ENCODE measurements around the gene ZNF17. TPM values are rescaled to one million over a fixed set of nuclear protein-coding genes. Genes with fewer than 3 reads are reported as not detected.
A peak's percentile ranks its signal among the peaks of the same experiment; 100 is the strongest.

ZNF17 gene
- total RNA-seq, 1 experiment from 2014 or later = 10.5 TPM

- no peak for TF ChIP-seq CTCF (conservative IDR thresholded peaks at IDR 0.05)
- no peak for TF ChIP-seq EZH2 (IDR thresholded peaks at IDR 0.05; ENCODE audit: low read depth)
- H4K20me1 ChIP-seq (ENCODE audit: insufficient read depth) = no peaks in the 10 kb centered on the region
- peaks cover 16% of the 10 kb centered on the region for H3K4me1 ChIP-seq (replicated peaks; ENCODE audit: insufficient read depth)
- H3F3A ChIP-seq (ENCODE audit: insufficient read depth, low read depth) = peaks cover 3% of the 10 kb centered on the region; the same call in 1 of the 2 replicates
- no peak overlapping the region for H3K27ac ChIP-seq
- intact Hi-C loops (cut with micrococcal nuclease; ENCODE audit: unreplicated experiment) = no loop called here
- no peak for DNase-seq
- peak overlapping the region; percentile 81 for H3K4me3 ChIP-seq
- H3K27me3 ChIP-seq (ENCODE audit: insufficient read depth, low read depth) = no peaks in the 10 kb centered on the region
- H3K79me2 ChIP-seq (ENCODE audit: low read depth) = peaks cover 52% of the 10 kb centered on the region
- ChIA-PET CTCF (no interaction called here), POLR2A (ENCODE audit: unreplicated experiment) (interaction anchor here (0.6 kb wide), 1 partner anchor 47 kb away, joined by 5 read pairs; the partner anchor contains the start of gene ZNF548)
- H3K4me2 ChIP-seq = peak overlapping the region; percentile 75
- H2AFZ ChIP-seq = no peak overlapping the region
- BruUV-seq (replicated peaks) = no TSS peak
- H3K9me3 ChIP-seq (ENCODE audit: insufficient read depth, low read depth) = peaks cover 3% of the 10 kb centered on the region; the same call in 1 of the 2 replicates
- H3K36me3 ChIP-seq (ENCODE audit: low read depth) = peaks cover 14% of the 10 kb centered on the region
- no peaks in the 10 kb centered on the region for H3K9me2 ChIP-seq (ENCODE audit: insufficient read depth)
Measured at GRCh38 chr19:57436417-57436816, 25.5 kb downstream of the ZNF17 start.

DNA sequence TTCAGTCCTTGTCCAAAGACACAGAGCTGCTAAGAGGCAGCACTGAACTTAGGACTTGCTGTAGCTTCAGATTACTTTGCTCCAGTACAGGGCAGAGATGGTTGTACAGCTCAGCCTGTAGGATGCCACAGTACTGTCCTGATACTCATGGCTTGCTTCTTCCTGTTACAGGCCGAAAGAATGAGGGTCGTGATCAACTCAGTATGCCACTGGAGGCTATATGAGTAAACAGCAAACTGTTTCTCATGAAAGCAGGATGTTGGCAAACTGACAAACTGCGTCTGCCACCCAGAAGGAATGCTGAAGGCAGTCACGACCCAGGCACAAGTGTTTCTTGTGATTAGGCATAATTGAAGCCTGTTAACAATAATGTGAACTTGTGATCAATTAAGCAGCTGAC is 27.0 kb downstream of the ZNF17 start:
- Histone ChIP-seq H3K4me2 (no peak overlapping the region), H3K9me2 (ENCODE audit: insufficient read depth) (no peaks in the 10 kb centered on the region), H3K36me3 (ENCODE audit: low read depth) (peaks cover 22% of the 10 kb centered on the region), H3K9me3 (ENCODE audit: insufficient read depth, low read depth) (peaks cover 6% of the 10 kb centered on the region), H3K4me1 (replicated peaks; ENCODE audit: insufficient read depth) (peaks cover 16% of the 10 kb centered on the region), H3K27me3 (ENCODE audit: insufficient read depth, low read depth) (no peaks in the 10 kb centered on the region), H3K27ac (no peak overlapping the region), H2AFZ (no peak overlapping the region), H3K79me2 (ENCODE audit: low read depth) (peaks cover 62% of the 10 kb centered on the region), H3K4me3 (no peak overlapping the region), H4K20me1 (ENCODE audit: insufficient read depth) (no peaks in the 10 kb centered on the region), H3F3A (ENCODE audit: insufficient read depth, low read depth) (peaks cover 3% of the 10 kb centered on the region; the same call in 1 of the 2 replicates)
- intact Hi-C loops (cut with micrococcal nuclease; ENCODE audit: unreplicated experiment) = no loop called here
- DNase-seq = no peak
- TF ChIP-seq CTCF (conservative IDR thresholded peaks at IDR 0.05) (no peak), EZH2 (IDR thresholded peaks at IDR 0.05; ENCODE audit: low read depth) (no peak)
- no TSS peak for BruUV-seq (replicated peaks)
- ChIA-PET POLR2A (ENCODE audit: unreplicated experiment) (no interaction called here), CTCF (no interaction called here)

DNA sequence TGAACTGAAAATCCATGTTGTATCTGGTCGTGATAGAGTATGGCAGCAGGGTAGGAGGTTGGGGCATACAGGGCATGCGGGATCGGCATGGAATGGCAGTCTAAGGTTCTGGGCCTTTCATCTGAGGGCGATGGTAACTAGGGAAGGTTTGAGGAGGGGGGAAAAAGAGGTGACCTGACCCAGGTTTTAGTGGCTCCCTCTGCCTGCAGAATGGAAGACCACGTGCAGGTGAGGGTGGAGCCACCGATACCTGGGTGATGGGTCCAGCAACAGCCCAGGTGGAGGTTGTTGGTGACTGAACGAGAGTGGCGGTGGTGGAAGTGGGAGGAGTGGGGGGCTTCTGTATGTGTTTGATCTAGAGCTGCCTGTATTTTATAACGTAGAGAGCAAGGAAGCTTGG is 28.0 kb downstream of the ZNF17 start:
- H3K4me1 ChIP-seq (replicated peaks; ENCODE audit: insufficient read depth) = peaks cover 16% of the 10 kb centered on the region
- no peak overlapping the region for H3K4me2 ChIP-seq
- peaks cover 32% of the 10 kb centered on the region for H3K36me3 ChIP-seq (ENCODE audit: low read depth)
- H3K4me3 ChIP-seq = no peak overlapping the region
- no peaks in the 10 kb centered on the region for H3K27me3 ChIP-seq (ENCODE audit: insufficient read depth, low read depth)
- H2AFZ ChIP-seq = no peak overlapping the region
- peaks cover 3% of the 10 kb centered on the region; the same call in 1 of the 2 replicates for H3F3A ChIP-seq (ENCODE audit: insufficient read depth, low read depth)
- BruUV-seq (replicated peaks) = no TSS peak
- intact Hi-C loops (cut with micrococcal nuclease; ENCODE audit: unreplicated experiment) = no loop called here
- H3K9me3 ChIP-seq (ENCODE audit: insufficient read depth, low read depth) = peaks cover 12% of the 10 kb centered on the region
- TF ChIP-seq CTCF (conservative IDR thresholded peaks at IDR 0.05) = no peak
- no peak for TF ChIP-seq EZH2 (IDR thresholded peaks at IDR 0.05; ENCODE audit: low read depth)
- no peaks in the 10 kb centered on the region for H3K9me2 ChIP-seq (ENCODE audit: insufficient read depth)
- H3K27ac ChIP-seq = no peak overlapping the region
- H3K79me2 ChIP-seq (ENCODE audit: low read depth) = peaks cover 62% of the 10 kb centered on the region
- H4K20me1 ChIP-seq (ENCODE audit: insufficient read depth) = no peaks in the 10 kb centered on the region
- CTCF ChIA-PET = no interaction called here
- DNase-seq = no peak
- POLR2A ChIA-PET (ENCODE audit: unreplicated experiment) = no interaction called here
